ENCODE results near the gene TRERF1.
A peak's percentile ranks its signal among the peaks of the same experiment; 100 is the strongest.
"Not testable (repeated sequence)": the region's sequence is repeated elsewhere in the genome, so short reads cannot be mapped to it uniquely, and the experiment has no call there.

Gene TRERF1

GRCh38 chr6:42337985-42338743 lies 113.6 kb downstream of the TRERF1 start:
- DNase-seq (ENCODE audit: low read depth), result no peak

DNA sequence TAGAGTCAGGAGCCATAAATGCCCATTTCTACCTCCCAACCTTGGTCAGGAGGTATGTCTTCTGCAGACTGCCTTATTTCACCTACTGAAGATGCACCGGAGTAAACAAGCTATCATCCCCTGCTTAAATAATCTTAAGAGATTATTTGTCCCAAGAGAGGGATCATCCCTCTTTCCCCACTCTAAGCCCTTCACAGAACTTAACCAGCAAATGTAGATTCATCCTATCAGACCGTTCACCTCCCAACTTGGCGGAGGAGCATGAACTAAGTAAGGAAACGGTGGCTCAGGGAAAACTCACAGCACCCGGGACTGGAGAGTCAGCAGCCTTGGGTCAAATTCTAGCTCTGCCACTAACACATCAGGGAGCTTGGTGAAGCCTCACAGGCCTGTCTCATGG lies 115.3 kb downstream of the TRERF1 start:
- DNase-seq (ENCODE audit: low read depth), result no peak

DNA sequence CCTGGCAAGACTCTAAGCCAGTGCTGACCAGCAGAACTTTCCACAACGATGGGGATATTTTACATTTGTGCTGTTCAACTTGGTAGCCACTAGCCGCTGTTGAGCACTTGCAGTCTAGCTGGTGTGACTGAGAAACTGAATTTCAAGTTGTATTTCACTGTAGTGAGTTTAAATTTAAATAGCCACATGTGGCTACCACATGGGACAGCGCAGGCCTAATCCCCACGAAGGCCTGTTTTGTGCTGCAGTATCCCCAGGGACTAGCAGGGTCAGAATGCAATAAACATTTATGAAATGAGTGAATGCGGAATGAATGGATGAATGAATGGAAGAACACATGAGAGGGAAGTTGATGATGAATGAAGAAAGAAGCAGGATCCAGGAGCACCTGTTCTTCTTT lies 115.8 kb downstream of the TRERF1 start:
- no peak for DNase-seq (ENCODE audit: low read depth)

DNA sequence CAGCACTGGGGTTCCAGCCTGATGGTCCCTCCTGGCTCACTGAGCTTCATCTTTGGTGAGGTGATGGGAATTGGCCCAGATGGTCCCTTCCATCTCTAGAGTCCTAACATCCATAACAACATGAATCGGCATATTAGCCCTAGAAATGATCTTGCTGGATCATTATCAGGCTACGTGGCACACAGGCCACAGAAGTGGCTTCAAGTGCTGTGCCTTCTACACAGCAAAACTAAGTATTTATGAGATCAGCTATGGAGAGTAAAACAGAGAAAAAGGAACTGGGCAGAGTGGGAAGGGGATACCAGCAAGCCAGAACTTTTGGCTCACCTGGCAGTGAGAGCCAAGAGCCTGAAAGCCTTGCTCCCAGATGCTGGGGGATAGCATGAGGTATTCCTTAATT lies 116.9 kb downstream of the TRERF1 start:
- no peak for DNase-seq (ENCODE audit: low read depth)

DNA sequence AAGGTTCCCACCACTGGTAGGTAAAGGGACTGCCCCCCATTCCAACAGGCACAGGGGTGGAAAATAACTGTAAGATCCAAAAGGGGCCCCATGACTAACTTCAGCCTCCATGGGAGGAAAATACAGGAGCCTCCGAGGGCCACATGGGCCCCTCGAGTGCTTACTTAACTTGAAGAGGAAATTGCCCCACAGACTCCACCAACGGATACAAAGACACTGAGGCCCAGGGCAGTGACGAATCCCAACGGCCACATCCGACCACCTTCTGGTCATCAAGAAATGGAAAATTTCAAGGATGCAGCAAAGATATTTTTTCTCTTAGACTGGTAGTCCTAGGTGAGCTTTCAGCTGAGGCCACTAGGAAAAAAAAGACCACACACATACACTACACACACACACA lies 118.1 kb downstream of the TRERF1 start:
- no peak for DNase-seq (ENCODE audit: low read depth)

- DNase-seq (ENCODE audit: low read depth), result no peak
Measured at GRCh38 chr6:42332916-42333315, 118.8 kb downstream of the TRERF1 start.

GRCh38 chr6:42331019-42331418 lies 120.7 kb downstream of the TRERF1 start:
- no peak for DNase-seq (ENCODE audit: low read depth)

DNA sequence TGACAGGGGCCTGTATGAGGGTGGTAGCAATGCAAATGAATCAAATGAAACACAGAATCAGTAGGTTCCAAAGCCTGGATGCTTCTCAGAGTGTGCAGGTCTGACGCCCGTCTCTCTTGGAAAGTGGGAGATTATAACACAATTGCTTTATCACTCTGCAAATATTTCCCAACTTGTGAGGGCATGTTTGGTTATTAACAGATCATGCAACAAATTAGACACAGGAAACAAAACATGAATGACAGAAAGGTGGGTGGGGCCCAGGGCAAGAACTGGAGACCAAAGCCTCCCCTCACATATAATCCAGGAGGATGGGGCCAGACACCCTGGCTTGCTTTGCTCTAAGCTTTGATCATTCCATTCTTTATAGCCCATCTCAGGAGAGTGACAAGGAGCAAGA lies 125.5 kb downstream of the TRERF1 start:
- no peak for DNase-seq (ENCODE audit: low read depth)

DNA sequence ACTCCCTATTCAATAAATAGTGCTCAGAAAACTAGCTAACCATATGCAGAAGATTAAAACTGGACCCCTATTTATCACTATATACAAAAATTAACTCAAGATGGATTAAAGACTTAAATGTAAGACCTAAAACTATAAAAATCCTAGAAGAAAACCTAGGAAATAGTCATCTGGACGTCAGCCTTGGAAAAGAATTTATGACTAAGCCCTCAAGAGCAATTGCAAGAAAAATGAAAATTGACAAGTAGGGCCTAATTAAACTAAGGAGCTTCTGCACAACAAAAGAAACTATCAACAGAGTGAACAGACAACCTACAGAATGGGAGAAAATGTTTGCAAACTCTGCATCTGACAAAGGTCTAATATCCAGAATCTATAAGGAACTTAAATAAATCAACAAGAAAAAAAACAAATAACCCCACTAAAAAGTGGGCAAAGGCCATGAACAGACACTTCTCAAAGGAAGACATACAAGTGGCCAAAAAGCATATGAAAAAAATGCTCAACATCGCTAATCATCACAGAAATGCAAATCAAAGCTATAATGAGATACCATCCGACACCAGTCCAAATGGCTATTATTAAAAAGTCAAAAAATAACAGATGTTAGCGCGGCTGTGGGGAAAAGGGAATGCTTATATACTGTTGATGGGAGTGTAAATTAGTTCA lies 126.9 kb downstream of the TRERF1 start:
- not testable (repeated sequence) for DNase-seq (ENCODE audit: low read depth)

DNA sequence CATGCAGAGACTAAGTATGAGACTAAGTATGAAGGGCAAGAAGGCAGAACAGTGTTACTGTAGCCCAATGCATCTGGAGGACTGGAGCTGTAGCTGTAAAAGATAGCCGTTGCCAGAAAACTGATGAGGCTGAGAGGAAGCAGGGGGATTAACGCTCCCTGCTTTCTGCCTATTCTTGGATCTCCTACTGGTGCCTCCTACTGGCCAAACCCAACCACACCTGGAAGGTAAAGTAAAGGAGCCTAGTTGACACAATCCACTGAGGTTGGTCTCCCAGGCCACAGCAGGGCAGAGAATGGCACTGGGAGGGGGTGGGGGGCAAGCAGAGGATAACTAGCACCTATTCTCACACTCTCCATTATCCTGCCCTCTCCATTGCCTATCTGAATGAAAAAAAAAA lies 129.1 kb downstream of the TRERF1 start:
- no peak for DNase-seq (ENCODE audit: low read depth)

DNA sequence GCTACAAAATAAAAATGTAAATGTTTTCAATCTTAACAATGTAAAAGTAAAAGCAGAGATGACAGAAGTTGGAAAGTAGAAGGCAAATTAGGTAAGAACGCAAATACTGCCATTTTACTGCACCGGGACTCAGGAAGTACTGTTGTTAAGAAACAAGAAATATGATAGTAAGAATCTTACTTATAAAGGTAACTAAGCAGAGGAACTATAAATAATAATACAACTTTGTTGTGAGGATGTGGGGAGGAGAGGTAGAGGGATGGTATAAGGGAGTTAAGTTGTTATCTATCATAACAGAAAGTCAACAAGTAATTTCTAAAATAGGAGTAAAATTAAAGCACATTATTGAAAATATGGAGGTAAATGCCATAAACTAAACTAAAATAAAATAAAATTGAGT lies 129.8 kb downstream of the TRERF1 start:
- no peak for DNase-seq (ENCODE audit: low read depth)

DNA sequence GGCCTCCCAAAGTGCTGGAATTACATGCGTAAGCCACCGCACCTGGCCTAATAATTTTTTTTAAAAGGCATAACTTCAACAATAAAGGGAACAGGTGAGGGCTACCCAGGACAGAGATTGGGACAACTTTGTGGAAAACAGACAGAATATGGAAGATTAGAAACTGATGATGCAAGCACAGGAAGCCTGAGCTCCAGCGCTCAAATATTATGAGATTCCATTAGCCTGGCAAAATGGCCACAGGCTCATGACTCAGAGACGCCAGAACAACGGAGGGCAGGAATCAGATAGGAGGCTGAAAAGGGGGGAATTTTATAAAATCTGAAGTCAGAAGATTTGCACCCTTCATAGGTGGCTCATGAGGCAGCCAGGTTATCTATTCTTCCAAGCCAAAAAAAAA lies 131.0 kb downstream of the TRERF1 start:
- DNase-seq (ENCODE audit: low read depth), result no peak

GRCh38 chr6:42318480-42318879 lies 133.2 kb downstream of the TRERF1 start:
- DNase-seq (ENCODE audit: low read depth), result no peak

- DNase-seq (ENCODE audit: low read depth), result no peak
Measured at GRCh38 chr6:42316981-42317380, 134.7 kb downstream of the TRERF1 start.

- DNase-seq (ENCODE audit: low read depth), result peak; percentile 87
Measured at GRCh38 chr6:42315991-42316970, 135.4 kb downstream of the TRERF1 start.

- DNase-seq (ENCODE audit: low read depth), result no peak
Measured at GRCh38 chr6:42315259-42315990, 136.3 kb downstream of the TRERF1 start.

DNA sequence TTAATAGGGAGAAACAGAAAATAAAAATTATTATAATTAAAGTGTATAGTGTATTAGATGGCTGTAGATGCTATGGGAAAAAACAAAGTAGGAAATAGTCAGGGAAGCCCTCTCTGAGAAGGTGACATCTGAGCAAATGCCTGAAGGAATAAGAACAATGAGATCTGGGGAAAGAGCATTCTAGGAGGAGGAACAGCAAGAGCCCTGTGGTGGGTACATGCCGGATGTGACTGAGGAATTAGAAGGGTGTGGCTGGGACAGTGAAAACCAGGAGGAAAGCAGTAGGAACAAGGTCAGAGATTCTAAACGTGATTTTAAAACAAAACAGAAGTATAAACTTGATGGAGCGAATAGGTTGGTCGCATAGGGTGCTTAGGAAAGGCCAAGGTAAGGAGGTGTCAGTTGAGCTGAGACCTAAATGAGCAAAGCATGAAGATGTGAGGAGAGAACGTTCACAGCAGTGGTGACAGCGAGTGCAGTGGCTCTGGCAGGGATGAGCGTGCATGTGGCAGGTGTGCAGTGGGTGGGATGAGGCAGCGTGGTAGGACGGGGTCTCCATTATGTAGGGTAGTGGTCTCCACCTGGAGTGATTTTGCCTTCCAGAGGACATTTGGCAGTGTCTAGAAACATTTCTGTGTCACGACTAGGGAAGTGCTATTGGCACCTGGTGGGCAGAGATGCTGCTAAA lies 137.0 kb downstream of the TRERF1 start:
- DNase-seq (ENCODE audit: low read depth), result no peak

DNA sequence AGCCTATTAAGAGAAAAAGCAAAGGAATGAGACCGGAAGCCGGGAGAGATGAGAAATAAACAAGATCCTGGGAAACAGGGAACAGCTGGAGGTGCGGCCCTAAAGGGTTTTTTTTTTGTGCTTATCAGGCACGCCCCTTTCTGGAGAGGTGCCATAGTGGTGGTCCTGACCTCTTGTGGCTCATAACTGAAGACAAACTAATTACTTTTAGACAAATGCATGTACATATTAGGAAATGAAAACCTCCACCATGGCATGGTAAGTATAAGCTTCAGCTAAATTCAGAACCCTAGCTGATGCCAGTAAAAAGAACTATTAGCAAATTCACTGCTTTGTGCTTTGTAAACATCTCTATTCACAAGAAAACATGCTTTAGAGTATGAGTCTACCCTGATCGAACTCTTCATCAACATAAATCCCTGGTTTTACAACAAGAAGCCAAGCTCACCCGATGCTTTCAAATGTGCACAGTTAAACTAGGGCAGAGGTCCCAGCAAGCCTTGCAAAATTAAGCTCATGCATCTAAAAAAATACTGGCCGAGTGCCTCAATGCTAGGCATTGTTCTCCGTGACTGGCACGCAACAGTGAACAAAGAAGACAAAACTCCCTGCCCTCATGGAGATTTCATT lies 137.7 kb downstream of the TRERF1 start:
- no peak for DNase-seq (ENCODE audit: low read depth)

GRCh38 chr6:42313038-42313437 lies 138.7 kb downstream of the TRERF1 start:
- DNase-seq (ENCODE audit: low read depth), result no peak

GRCh38 chr6:42307141-42307470 lies 144.6 kb downstream of the TRERF1 start:
- DNase-seq (ENCODE audit: low read depth), result no peak
